Left renal pelvis (tissue), 4 donors: Measurements from ENCODE around the gene CCL4. TPM values are rescaled to one million over a fixed set of nuclear protein-coding genes. Genes with fewer than 3 reads are reported as not detected.
"Not testable (repeated sequence)": the region's sequence is repeated elsewhere in the genome, so short reads cannot be mapped to it uniquely, and the experiment has no call there.

Experiments used
- DNase-seq, 4 donors: peaks; one replicate each; pipeline ENCODE4 v3.0.0-alpha.2; 2013; ENCODE audit warnings: low read depth in 4 of 4, low spot score in 3 of 4
- polyA plus RNA-seq, 4 donors: library from polyadenylated mRNA; unstranded; fragments of 120-200 nt; gene quantifications; one replicate each; pipeline ENCODE4 v1.2.1, GENCODE V29; 2013; ENCODE audit not compliant: insufficient read length in 4 of 4

Gene CCL4
- polyA plus RNA-seq, 4 donors: 0.16 to 34.9 (median 0.86) TPM

DNA sequence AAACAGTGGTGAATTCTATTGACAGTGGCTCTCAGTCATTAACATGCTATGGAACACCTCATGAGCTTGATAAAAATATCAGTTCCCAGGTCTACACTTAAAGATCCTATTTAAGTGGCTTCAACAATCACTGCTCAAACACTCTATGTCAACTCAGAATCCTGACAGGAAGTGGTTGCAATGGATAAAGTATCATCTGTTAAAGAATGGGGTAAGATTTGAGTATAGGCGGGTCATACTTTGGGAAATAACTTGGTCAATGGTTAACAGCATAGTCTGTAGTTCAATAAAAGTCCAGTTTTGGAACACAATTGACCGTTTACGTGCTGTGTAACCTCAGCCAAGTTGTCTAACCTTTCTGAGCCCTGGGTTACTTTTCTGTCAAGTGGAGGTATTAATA lies 16.2 kb upstream of the CCL4 start:
- DNase-seq: not testable (repeated sequence)

- not testable (repeated sequence) for DNase-seq
Observed at GRCh38 chr17:36087897-36088572, 15.6 kb upstream of the CCL4 start.

DNA sequence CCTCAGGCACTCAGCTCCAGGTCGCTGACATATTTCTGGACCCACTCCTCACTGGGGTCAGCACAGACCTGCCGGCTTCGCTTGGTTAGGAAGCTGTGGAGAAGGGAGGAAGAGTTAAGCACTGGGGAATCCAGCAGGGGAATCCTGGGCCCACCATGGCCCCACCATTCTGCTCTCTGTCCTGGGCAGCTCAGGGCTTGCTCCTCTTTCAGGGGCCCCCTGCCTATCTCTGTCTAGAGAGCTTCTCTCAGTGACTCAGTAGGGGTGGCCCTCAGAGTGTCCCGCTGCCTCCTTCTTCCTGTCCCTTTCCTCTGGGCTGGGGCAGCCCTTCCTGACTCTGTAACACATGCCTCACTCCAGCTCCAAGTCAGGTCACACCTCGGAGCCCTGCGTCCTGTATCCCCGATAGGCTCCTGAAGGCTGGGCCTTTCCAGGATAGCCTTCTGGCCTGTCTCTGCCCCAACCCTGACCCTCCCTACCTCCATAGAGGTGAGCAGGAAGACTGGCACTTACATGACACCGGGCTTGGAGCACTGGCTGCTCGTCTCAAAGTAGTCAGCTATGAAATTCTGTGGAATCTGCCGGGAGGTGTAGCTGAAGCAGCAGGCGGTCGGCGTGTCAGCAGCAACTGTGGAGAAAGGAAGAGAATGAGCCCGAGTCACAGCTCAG lies 14.8 kb upstream of the CCL4 start:
- DNase-seq: no peak

DNA sequence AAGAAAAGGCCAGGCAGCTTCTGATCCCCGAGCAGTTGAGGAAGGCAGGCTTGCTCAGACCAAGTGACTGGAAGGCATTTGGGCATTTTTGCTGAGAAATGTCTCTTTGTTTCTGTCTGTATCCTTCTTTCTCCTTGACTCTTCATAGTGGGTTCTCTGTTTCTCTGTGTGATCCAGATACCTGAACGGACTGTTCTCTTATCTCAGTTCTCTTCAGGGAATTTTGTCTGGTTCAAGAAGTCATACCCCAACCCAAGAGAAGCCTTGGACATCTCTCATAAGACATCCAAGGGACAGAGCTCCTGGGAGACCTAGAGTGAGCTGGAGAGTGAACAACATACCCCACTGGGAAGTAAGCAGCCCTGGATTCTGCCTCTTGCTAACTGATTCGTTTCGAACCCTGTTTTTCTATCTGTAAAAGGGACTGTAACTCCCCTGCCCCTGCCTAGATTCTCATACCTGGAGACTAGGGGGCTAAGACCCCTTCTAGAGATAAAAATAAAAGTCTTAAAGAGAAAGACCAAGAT lies 14.2 kb upstream of the CCL4 start:
- no peak for DNase-seq

DNA sequence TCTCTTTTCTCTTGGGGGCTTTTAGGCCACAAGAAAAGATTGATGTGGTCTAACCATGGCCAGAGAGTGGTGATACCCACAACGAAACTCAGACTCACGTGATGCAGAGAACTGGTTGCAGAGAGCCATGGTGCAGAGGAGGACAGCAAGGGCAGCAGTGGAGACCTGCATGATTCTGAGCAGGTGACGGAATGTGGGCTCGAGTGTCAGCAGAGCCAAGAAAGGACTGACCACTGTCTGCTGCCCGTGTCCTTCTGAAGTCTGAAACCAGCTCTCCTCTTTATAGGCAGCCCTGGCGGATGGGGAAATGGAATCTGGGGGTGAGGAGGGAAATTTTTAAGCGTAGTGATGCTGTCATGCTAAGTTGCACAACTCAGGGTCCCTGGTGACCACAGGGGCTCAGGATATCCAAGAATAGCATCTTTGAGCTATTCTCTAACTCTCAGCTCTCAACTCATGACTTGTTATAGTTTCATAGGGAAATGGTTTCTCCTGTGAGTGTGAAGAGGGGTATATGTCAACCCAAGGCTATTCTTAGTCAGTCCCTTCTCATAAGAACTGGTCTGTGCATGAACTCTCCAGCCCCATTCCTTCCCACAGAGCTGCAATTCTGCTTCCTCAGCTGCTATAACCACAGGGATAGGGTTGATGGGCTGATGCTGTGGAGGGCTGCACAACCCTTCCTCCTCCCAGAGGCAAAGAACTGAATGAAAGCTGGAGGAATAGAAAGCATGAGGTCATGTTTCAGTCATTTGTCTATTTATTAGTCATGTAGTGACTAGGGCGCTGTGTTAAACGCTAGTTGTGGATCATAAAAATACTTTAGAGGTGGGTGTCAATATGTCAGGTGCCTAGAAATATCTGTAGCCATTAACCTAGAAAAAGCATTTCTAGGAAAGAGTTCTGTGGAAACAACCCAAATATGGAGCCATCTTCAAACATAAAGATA lies 13.5 kb upstream of the CCL4 start, which contains the start of gene CCL3:
CCL3 (minus strand) TSS at position 256 of the 949 bp plus-strand sequence; CDS start at position 171, 85 bp downstream.
- no peak for DNase-seq

DNA sequence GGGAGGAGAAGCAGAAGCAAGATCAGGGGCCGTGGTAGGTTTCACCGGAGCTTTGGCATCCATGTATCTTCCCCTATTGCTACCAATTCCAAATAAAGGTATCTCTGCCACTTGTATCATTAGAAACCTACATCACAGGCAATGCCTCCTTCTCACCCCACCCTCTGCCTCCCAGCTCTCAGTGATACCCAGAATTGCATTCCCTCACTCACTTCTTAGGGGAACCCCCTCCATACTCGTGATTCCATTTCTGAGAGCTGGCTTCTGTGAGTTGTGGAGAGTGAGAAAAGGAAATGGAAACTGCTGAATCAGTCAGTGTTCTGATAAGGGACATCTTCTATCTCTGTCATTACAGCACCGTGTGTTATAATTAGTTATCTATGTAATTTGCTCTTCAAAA lies 11.4 kb upstream of the CCL4 start:
- DNase-seq: no peak

- not testable (repeated sequence) for DNase-seq
Observed at GRCh38 chr17:36092715-36093114, 10.9 kb upstream of the CCL4 start.

DNA sequence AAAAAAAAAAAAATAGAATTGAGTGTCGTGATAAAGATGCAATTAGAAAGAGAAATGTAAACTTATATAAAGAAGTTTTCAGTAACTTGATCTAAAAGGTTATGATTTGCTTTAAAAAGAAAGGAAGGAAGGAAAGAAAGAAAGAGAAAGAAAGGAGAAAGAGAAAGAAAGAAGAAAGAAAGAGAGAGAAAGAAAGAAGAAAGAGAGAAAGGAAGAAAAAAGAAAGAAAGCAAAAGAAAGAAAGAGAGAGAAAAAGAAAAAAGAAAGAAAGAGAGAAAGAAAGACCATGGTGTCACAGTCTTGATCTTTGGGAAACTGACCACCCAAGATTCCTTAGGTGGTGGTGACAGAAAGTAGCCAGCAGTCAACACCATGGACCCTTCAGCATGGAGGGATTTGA lies 9.4 kb upstream of the CCL4 start:
- no peak for DNase-seq

GRCh38 chr17:36094746-36095145 lies 8.9 kb upstream of the CCL4 start:
- no peak for DNase-seq

DNA sequence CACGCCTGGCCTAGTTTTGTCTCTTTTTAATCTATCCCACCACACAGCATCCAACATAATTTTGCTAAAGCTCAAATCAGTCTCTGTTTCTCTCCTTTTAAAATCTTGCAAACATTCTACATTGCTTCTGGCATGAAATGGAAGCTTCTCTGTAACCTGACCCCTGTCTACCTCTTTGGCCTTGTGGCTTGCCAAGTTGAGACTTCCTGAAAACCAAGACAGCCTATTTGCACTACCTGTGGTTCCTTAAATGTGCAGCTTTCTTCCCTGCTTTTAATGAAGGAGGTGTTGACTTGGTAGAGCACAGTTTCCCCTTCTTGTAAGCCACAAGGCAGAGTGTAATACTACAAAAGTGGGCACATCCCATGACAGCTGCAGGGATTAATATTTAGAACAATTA lies 7.6 kb upstream of the CCL4 start:
- no peak for DNase-seq

DNA sequence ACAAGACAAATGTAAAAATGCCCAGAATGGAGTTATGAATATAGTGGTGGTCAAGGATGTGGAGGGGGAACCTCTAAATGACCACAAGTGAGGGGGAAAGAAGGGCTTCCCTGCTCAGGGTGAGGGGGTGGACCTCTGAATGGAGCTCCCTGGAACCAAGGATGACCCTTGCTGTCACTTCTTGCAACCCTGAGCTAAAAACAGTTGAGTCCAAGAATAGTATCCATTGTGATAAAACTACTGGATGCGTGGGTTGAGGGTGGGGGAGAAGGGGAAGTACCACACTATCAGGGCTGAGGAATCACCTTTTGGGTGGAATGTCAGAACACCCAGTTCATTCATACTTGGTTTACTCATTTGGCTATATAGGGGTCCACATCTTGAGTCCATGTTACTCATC lies 4.6 kb upstream of the CCL4 start:
- DNase-seq: not testable (repeated sequence)

GRCh38 chr17:36104246-36104645 lies 619 bp downstream of the CCL4 start:
- not testable (repeated sequence) for DNase-seq

- DNase-seq: no peak
Observed at GRCh38 chr17:36104701-36105181, 1.1 kb downstream of the CCL4 start.

- DNase-seq: no peak
Observed at GRCh38 chr17:36105781-36106492, 2.3 kb downstream of the CCL4 start.

DNA sequence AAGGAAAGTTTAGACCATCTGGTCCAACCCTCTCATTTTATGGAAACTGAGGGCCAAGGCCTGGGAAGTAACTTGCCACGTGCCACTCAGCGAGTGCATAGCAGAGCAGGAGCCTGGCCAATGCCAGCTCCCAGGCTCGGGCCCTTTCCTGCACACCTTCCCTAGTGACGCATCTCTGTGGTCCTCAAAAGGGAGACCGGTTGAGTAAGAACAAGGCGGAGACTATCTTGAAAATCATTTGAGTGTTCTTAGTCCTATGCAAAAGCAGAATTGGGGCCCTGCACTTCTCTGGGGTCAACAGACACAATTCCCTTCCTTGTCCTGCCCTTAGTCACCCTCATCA lies 2.8 kb downstream of the CCL4 start:
- DNase-seq: no peak

DNA sequence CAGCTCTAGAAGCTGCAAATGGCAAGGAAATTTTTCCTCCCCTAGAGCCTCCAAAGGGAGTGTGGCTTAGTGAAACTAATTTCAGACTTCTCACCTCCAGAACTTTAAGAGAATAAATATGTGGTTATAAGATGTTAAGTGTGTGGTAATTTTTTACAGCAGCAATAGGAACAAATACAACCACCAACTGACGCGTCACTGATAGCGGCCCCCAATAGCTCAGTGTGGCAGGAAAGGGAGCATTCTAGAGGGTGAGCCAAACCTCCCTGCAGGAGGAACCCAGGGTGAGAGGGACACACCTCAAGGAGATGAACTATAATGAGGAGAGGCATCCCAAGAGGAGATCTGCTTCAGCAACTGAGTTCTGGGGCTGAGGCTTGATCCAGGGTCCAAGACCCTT lies 4.0 kb downstream of the CCL4 start:
- DNase-seq: no peak

DNA sequence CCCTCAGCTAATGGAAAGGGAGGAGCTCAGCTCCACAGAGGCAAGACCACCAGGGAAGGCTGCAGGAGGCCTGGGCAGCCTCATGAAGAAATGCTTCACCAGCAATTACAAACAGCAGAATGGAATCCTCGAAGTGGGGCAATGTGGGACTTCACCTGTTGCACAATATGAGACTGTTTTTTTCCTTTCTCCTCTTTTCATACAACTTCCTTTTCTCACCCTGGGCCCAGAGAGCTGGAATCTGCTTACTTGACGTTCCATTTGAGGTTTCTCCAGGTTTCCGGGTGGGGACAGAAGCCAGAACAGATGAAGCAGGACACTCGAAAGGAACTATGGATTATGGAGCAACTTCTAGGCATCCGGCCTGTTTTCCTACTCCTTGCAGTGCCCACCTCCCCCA lies 4.6 kb downstream of the CCL4 start:
- DNase-seq: not testable (repeated sequence)

DNA sequence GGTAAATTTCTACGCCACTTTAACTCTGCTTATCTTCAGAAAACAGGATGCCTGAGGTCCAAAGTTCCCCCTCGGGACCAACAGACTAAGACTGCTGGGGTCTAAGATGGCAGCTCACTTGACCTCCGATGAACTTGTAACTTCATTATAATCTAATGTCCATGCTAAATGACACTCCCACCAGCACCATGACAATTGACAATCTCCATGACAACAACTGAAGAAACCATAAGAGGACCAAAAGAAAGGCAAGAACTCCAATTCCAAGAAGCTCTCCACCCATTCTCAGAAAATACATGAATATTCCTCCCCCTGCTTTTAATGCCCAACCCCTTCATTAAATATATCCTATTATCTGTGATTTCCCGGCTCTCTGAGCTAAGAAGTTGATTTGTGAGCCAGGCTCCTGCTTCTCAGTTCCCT lies 7.5 kb downstream of the CCL4 start:
- DNase-seq: no peak

- DNase-seq: no peak
Observed at GRCh38 chr17:36112572-36112971, 8.9 kb downstream of the CCL4 start.

DNA sequence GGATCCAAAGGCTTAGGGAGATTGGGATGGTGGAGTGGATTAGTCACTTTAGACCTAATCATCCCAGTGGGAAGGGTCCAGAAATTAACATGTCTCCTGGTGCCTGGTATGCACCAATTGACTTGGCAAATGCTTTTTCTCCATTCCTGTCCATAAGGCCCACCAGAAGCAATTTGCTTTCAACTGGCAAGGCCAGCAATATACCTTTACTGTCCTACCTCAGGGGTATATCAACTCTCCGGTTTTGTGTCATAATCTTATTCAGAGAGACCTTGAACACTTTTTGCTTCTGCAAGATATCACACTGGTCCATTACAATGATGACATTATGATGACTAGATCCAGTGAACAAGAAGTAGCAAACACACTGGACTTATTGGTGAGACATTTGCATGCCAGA lies 9.5 kb downstream of the CCL4 start:
- DNase-seq: not testable (repeated sequence)
